Measurements from ENCODE around the gene ZNF236. TPM values are rescaled to one million over a fixed set of nuclear protein-coding genes. Genes with fewer than 3 reads are reported as not detected.

The ZNF236 gene
- total RNA-seq, 1 donor from 2014 or later: 11.5 TPM

DNA sequence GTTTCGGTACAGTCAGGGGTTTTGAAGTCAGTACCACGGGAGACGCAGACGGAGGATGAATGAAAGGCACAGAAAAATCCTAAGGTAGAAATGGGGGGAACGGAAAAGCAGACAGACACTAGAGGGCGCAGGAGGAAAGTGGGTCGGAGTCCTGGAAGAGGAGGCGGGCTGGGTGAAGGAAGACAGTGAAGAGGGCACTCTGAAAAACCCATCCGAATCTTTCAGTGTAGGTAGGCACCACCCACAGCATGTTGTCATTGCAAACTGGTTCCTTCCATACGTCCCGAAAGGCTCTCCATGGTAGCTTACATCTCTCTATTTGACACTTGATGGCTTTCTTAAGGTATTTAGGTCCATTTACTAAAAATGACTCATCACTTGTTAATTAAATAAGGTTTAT, 18.5 kb upstream of the ZNF236 start:
- no peak overlapping the region for H3K9ac ChIP-seq
- H3K79me2 ChIP-seq (ENCODE audit: low read depth): no peaks in the 10 kb centered on the region
- no peaks in the 10 kb centered on the region for H3K36me3 ChIP-seq
- Mint-ChIP-seq H3K27me3 (ENCODE audit: insufficient read depth, low read depth) (peaks cover 7% of the 10 kb centered on the region), H3K36me3 (peaks cover 4% of the 10 kb centered on the region), H3K9me3 (peaks cover 4% of the 10 kb centered on the region), H3K4me3 (no peak overlapping the region), H3K27ac (no peak overlapping the region), H3K4me1 (peaks cover 5% of the 10 kb centered on the region)
- no peak overlapping the region for H3K4me3 ChIP-seq
- no peaks in the 10 kb centered on the region for H3F3A ChIP-seq (ENCODE audit: low read depth)
- no peaks in the 10 kb centered on the region for H4K20me1 ChIP-seq (ENCODE audit: low read depth)
- no peaks in the 10 kb centered on the region for H3K4me1 ChIP-seq
- no peak overlapping the region for H3K27ac ChIP-seq
- no peak for TF ChIP-seq EZH2phosphoT487 (IDR thresholded peaks at IDR 0.05)
- TF ChIP-seq, protein P1, sequence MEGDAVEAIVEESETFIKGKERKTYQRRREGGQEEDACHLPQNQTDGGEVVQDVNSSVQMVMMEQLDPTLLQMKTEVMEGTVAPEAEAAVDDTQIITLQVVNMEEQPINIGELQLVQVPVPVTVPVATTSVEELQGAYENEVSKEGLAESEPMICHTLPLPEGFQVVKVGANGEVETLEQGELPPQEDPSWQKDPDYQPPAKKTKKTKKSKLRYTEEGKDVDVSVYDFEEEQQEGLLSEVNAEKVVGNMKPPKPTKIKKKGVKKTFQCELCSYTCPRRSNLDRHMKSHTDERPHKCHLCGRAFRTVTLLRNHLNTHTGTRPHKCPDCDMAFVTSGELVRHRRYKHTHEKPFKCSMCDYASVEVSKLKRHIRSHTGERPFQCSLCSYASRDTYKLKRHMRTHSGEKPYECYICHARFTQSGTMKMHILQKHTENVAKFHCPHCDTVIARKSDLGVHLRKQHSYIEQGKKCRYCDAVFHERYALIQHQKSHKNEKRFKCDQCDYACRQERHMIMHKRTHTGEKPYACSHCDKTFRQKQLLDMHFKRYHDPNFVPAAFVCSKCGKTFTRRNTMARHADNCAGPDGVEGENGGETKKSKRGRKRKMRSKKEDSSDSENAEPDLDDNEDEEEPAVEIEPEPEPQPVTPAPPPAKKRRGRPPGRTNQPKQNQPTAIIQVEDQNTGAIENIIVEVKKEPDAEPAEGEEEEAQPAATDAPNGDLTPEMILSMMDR (IDR thresholded peaks at IDR 0.05): peak; percentile 86
- no peaks in the 10 kb centered on the region for H3K9me3 ChIP-seq (ENCODE audit: low read depth)
- no peak overlapping the region for H2AFZ ChIP-seq (replicated peaks)
- H3K27me3 ChIP-seq: peaks cover 10% of the 10 kb centered on the region
- H3K4me2 ChIP-seq: no peak overlapping the region
- peak; percentile 72 for DNase-seq (ENCODE audit: low spot score)

DNA sequence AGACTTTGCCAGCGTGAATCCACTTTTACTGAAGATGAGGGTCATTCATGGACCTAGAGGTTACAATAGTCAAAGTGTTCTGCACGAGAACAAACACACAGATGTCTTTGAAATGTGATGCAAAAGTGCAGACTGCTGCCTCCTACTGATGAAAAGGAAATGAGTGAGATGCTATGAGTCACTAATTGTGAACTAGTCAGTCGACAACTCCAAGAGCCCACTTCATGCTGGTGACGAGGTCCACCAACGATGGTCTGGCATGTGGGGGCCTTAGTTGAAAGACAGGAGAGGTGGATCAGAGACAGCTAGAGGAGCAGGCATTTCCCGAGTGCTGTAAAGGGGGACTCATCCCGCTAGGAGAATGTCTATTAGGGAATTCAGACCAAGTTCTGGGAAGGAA, 17.1 kb upstream of the ZNF236 start:
- H4K20me1 ChIP-seq (ENCODE audit: low read depth): no peaks in the 10 kb centered on the region
- H3K27me3 ChIP-seq: peaks cover 10% of the 10 kb centered on the region
- H3K27ac ChIP-seq: no peak overlapping the region
- H3K9ac ChIP-seq: no peak overlapping the region
- Mint-ChIP-seq H3K9me3 (no peaks in the 10 kb centered on the region), H3K4me3 (no peak overlapping the region), H3K4me1 (peaks cover 5% of the 10 kb centered on the region), H3K27ac (no peak overlapping the region), H3K36me3 (peaks cover 8% of the 10 kb centered on the region), H3K27me3 (ENCODE audit: insufficient read depth, low read depth) (peaks cover 7% of the 10 kb centered on the region)
- no peaks in the 10 kb centered on the region for H3F3A ChIP-seq (ENCODE audit: low read depth)
- no peak overlapping the region for H2AFZ ChIP-seq (replicated peaks)
- H3K36me3 ChIP-seq: no peaks in the 10 kb centered on the region
- H3K79me2 ChIP-seq (ENCODE audit: low read depth): no peaks in the 10 kb centered on the region
- H3K4me1 ChIP-seq: peaks cover 4% of the 10 kb centered on the region
- H3K9me3 ChIP-seq (ENCODE audit: low read depth): no peaks in the 10 kb centered on the region
- H3K4me2 ChIP-seq: no peak overlapping the region
- DNase-seq (ENCODE audit: low spot score): no peak
- no peak overlapping the region for H3K4me3 ChIP-seq
- TF ChIP-seq, protein P1 (IDR thresholded peaks at IDR 0.05): peak; percentile 11
- TF ChIP-seq EZH2 (IDR thresholded peaks at IDR 0.05) (no peak), EZH2phosphoT487 (IDR thresholded peaks at IDR 0.05) (no peak)

GRCh38 chr18:76806301-76806700, 16.1 kb upstream of the ZNF236 start:
- no peak for DNase-seq (ENCODE audit: low spot score)
- peaks cover 7% of the 10 kb centered on the region for H3K27me3 ChIP-seq
- peaks cover 4% of the 10 kb centered on the region for H3K4me1 ChIP-seq
- no peak overlapping the region for H3K4me3 ChIP-seq
- TF ChIP-seq EZH2 (IDR thresholded peaks at IDR 0.05): no peak
- TF ChIP-seq EZH2phosphoT487 (IDR thresholded peaks at IDR 0.05): no peak
- TF ChIP-seq, protein P1 (IDR thresholded peaks at IDR 0.05): no peak
- H3K9me3 ChIP-seq (ENCODE audit: low read depth): no peaks in the 10 kb centered on the region
- H3K79me2 ChIP-seq (ENCODE audit: low read depth): no peaks in the 10 kb centered on the region
- H3K36me3 ChIP-seq: no peaks in the 10 kb centered on the region
- H3K4me3 Mint-ChIP-seq: no peak overlapping the region
- H3K27me3 Mint-ChIP-seq (ENCODE audit: insufficient read depth, low read depth): peaks cover 7% of the 10 kb centered on the region
- H3K27ac ChIP-seq: no peak overlapping the region
- no peak overlapping the region for H3K9ac ChIP-seq
- H3K4me2 ChIP-seq: no peak overlapping the region
- H3K36me3 Mint-ChIP-seq: peaks cover 8% of the 10 kb centered on the region
- H3K9me3 Mint-ChIP-seq: no peaks in the 10 kb centered on the region
- H4K20me1 ChIP-seq (ENCODE audit: low read depth): no peaks in the 10 kb centered on the region
- no peak overlapping the region for H3K27ac Mint-ChIP-seq
- H2AFZ ChIP-seq (replicated peaks): no peak overlapping the region
- H3K4me1 Mint-ChIP-seq: peaks cover 5% of the 10 kb centered on the region
- no peaks in the 10 kb centered on the region for H3F3A ChIP-seq (ENCODE audit: low read depth)

Data from neural progenitor cell (in vitro differentiated cells).